SK-N-MC (cell line): ENCODE measurements around the gene TPPP2.

Experiments used
- DNase-seq: peaks from one replicate; pipeline ENCODE4 v3.0.0-alpha.2; 2011; ENCODE audit warnings: low read depth, low spot score
- H3K27ac ChIP-seq: fragments of 200-600 bp; sonication (generic); 2 replicates; pipeline ENCODE4 v1.5.1; 2016; ENCODE audit warnings: mixed run types
- H3K36me3 ChIP-seq: fragments of 200-600 bp; sonication (generic); 2 replicates; pipeline ENCODE4 v1.6.1; 2017; ENCODE audit warnings: antibody characterized with exemption, low read length, mixed read lengths; ENCODE audit not compliant: insufficient read depth
- H3K4me3 ChIP-seq: fragments of 200-600 bp; sonication (generic); 2 replicates; pipeline ENCODE4 v1.5.1; 2016
- H3K9ac ChIP-seq: fragments of 200-600 bp; sonication (generic); 2 replicates; pipeline ENCODE4 v1.8.0; 2017; ENCODE audit warnings: mixed run types, mixed read lengths; ENCODE audit not compliant: insufficient read length
- H3K9me3 ChIP-seq: fragments of 200-600 bp; sonication (generic); 2 replicates; pipeline ENCODE4 v1.6.1; 2017; ENCODE audit warnings: low read depth, mild to moderate bottlenecking, antibody characterized with exemption, low read length, moderate library complexity, mixed read lengths
- EZH2 ChIP-seq: fragments of 200-600 bp; sonication (generic); IDR thresholded peaks from one replicate; pipeline ENCODE4 v1.6.1; 2017; ENCODE audit warnings: antibody characterized with exemption
- FOXP2 ChIP-seq: optimal IDR thresholded peaks from 2 replicates; pipeline ENCODE3; 2011; ENCODE audit warnings: mild to moderate bottlenecking, moderate library complexity; ENCODE audit not compliant: insufficient read depth; ENCODE audit errors: extremely low read length, control extremely low read depth
- POLR2AphosphoS5 ChIP-seq: IDR thresholded peaks from 2 replicates; pipeline ENCODE4 v1.6.1; 2012; ENCODE audit warnings: mild to moderate bottlenecking, low read depth, low read length, borderline replicate concordance

The TPPP2 gene

GRCh38 chr14:21020977-21021545 is 9.0 kb upstream of the TPPP2 start:
- no peak for DNase-seq
- Histone ChIP-seq H3K27ac (no peak overlapping the region), H3K36me3 (no peaks in the 10 kb centered on the region; the same call in 1 of the 2 replicates), H3K4me3 (no peak overlapping the region), H3K9me3 (no peaks in the 10 kb centered on the region), H3K9ac (no peak overlapping the region)
- no peak for TF ChIP-seq POLR2AphosphoS5
- no peak for TF ChIP-seq FOXP2
- no peak for TF ChIP-seq EZH2

- no peaks in the 10 kb centered on the region; the same call in 1 of the 2 replicates for H3K36me3 ChIP-seq
- no peak overlapping the region for H3K27ac ChIP-seq
- no peaks in the 10 kb centered on the region for H3K9me3 ChIP-seq
- H3K4me3 ChIP-seq: no peak overlapping the region
- no peak for TF ChIP-seq FOXP2
- TF ChIP-seq EZH2: no peak
- no peak overlapping the region for H3K9ac ChIP-seq
- no peak for DNase-seq
Measured at GRCh38 chr14:21022686-21023085, 7.3 kb upstream of the TPPP2 start.

- Histone ChIP-seq H3K9me3 (no peaks in the 10 kb centered on the region), H3K9ac (no peak overlapping the region), H3K4me3 (no peak overlapping the region), H3K36me3 (no peaks in the 10 kb centered on the region; the same call in 1 of the 2 replicates), H3K27ac (no peak overlapping the region)
- DNase-seq: no peak
- TF ChIP-seq EZH2 (no peak), POLR2AphosphoS5 (no peak), FOXP2 (no peak)
Measured at GRCh38 chr14:21023174-21023573, 6.8 kb upstream of the TPPP2 start.

GRCh38 chr14:21023817-21024584 is 6.0 kb upstream of the TPPP2 start:
- Histone ChIP-seq H3K36me3 (no peaks in the 10 kb centered on the region; the same call in 1 of the 2 replicates), H3K9me3 (no peaks in the 10 kb centered on the region), H3K27ac (no peak overlapping the region), H3K9ac (peak overlapping the region; percentile 70), H3K4me3 (peak overlapping the region; percentile 87)
- DNase-seq: no peak
- no peak for TF ChIP-seq POLR2AphosphoS5
- no peak for TF ChIP-seq FOXP2
- TF ChIP-seq EZH2: no peak

GRCh38 chr14:21024585-21025370 is 5.2 kb upstream of the TPPP2 start, which contains the start of gene NDRG2:
NDRG2 (minus strand) TSS chr14:21025061; CDS start chr14:21023315, 1,746 bp downstream.
- H3K4me3 ChIP-seq: peak within 1 kb of the TSS; percentile 87
- peak within 1 kb of the TSS; percentile 70 for H3K9ac ChIP-seq
- H3K27ac ChIP-seq: no peak within 1 kb of the TSS
- DNase-seq: no peak
- H3K36me3 ChIP-seq: no peaks in the 10 kb centered on the region; the same call in 1 of the 2 replicates
- TF ChIP-seq POLR2AphosphoS5 (no peak; the same call in 1 of the 2 replicates), FOXP2 (no peak), EZH2 (no peak)
- H3K9me3 ChIP-seq: no peaks in the 10 kb centered on the region

GRCh38 chr14:21025371-21026273 is 4.4 kb upstream of the TPPP2 start:
- Histone ChIP-seq H3K36me3 (no peaks in the 10 kb centered on the region; the same call in 1 of the 2 replicates), H3K9ac (peak overlapping the region; percentile 70), H3K27ac (no peak overlapping the region), H3K9me3 (no peaks in the 10 kb centered on the region), H3K4me3 (peak overlapping the region; percentile 87)
- TF ChIP-seq FOXP2 (no peak), EZH2 (no peak), POLR2AphosphoS5 (no peak)
- no peak for DNase-seq

GRCh38 chr14:21026274-21026987 is 3.6 kb upstream of the TPPP2 start:
- no peak overlapping the region for H3K9ac ChIP-seq
- no peaks in the 10 kb centered on the region; the same call in 1 of the 2 replicates for H3K36me3 ChIP-seq
- TF ChIP-seq EZH2: no peak
- no peak for TF ChIP-seq POLR2AphosphoS5
- no peak for TF ChIP-seq FOXP2
- no peak overlapping the region for H3K27ac ChIP-seq
- DNase-seq: no peak
- H3K4me3 ChIP-seq: no peak overlapping the region
- H3K9me3 ChIP-seq: no peaks in the 10 kb centered on the region
